K562 (cell line): Measurements from ENCODE around the gene HEBP1.

Experiments used
- SIRT6 ChIP-seq: IDR thresholded peaks from one replicate; pipeline ENCODE4 v1.6.1; 2012; ENCODE audit warnings: low read depth, mild to moderate bottlenecking, control low read depth, inconsistent platforms, low read length, moderate library complexity
- TF ChIP-seq, protein P1 (sequence below), 3 experiments: IDR thresholded peaks in 2 of 3; conservative IDR thresholded peaks in 1 of 3; 2 replicates each; pipeline ENCODE4 v1.5.1; 2011 to 2012; ENCODE audit warnings: low read length in 3 of 3, mild to moderate bottlenecking in 3 of 3, control low read depth in 2 of 3, improper control_type of control experiment in 1 of 3, inconsistent platforms in 1 of 3, low read depth in 1 of 3, mixed read lengths in 1 of 3, moderate library complexity in 1 of 3; ENCODE audit not compliant: insufficient read depth in 2 of 3

DNA sequence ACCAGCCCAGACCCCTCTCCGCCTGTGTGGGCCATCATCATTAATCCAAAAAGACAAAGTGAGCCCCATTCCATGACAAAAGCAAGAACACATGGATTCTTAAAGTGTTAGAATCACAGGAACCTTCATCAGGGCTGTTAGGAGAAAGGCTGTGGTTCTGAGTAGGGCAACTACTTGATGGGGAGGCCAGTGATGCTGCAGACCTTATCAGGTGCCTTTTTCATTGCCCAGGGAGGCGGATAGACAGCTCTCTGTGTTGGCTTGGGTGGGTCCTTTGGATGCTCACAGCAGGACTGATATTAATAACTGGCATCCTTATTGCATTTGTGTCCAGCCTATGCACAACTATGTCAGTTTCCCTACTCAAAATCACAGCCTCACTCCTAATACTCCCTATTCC lies 2.3 kb downstream of the HEBP1 start:
- TF ChIP-seq SIRT6: no peak
- TF ChIP-seq, protein P1, sequence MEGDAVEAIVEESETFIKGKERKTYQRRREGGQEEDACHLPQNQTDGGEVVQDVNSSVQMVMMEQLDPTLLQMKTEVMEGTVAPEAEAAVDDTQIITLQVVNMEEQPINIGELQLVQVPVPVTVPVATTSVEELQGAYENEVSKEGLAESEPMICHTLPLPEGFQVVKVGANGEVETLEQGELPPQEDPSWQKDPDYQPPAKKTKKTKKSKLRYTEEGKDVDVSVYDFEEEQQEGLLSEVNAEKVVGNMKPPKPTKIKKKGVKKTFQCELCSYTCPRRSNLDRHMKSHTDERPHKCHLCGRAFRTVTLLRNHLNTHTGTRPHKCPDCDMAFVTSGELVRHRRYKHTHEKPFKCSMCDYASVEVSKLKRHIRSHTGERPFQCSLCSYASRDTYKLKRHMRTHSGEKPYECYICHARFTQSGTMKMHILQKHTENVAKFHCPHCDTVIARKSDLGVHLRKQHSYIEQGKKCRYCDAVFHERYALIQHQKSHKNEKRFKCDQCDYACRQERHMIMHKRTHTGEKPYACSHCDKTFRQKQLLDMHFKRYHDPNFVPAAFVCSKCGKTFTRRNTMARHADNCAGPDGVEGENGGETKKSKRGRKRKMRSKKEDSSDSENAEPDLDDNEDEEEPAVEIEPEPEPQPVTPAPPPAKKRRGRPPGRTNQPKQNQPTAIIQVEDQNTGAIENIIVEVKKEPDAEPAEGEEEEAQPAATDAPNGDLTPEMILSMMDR (IDR thresholded peaks at IDR 0.05 in 2 of 3, conservative IDR thresholded peaks at IDR 0.05 in 1 of 3; ENCODE audit: insufficient read depth in 2 of 3, low read depth in 1 of 3, low read length in 3 of 3): no peak
